Transverse colon (tissue), 3 donors: ENCODE measurements around the gene LATS2.

Experiments used
- EP300 ChIP-seq: sonication (generic); formaldehyde crosslinking; IDR thresholded peaks from one replicate; pipeline ENCODE4 v1.6.1; 2017; ENCODE audit warnings: antibody characterized with exemption, low read depth
- TF ChIP-seq, protein P1 (sequence below), 5 experiments: fragments of 200-600 bp in 3 of 5; fragments of 450-650 bp in 2 of 5; sonication (generic) in 3 of 5; IDR thresholded peaks; 1 replicate in 2 of 5; 2 replicates in 3 of 5; pipeline ENCODE4 v1.5.1; 2016 to 2017; ENCODE audit warnings: antibody characterized with exemption in 5 of 5, inconsistent platforms in 3 of 5, mild to moderate bottlenecking in 2 of 5, moderate library complexity in 1 of 5

DNA sequence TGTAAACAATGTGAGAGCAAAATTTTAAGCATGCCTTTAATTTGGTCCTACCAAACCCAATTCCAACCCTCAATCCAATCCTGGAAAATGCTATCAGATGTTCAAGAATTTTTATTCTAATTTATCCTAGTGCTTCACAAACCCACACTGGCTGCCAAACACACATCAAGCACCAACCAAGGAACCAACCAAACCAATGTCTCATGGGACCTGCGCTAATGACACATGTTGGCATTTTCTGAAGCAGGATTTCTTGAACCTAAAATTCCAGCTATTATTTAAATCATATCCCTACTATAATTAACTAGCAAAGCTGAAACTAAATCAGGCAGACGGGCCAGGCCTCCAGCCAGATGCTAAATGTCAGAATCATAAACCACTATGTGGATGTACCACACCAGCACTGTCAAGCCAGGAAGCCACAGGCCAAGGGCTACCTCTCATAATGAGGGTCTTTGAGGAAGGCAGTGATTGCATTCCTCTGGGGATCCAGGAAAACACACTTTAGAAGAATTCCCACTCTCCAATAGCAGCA is 5.8 kb downstream of the LATS2 start:
- TF ChIP-seq, protein P1, sequence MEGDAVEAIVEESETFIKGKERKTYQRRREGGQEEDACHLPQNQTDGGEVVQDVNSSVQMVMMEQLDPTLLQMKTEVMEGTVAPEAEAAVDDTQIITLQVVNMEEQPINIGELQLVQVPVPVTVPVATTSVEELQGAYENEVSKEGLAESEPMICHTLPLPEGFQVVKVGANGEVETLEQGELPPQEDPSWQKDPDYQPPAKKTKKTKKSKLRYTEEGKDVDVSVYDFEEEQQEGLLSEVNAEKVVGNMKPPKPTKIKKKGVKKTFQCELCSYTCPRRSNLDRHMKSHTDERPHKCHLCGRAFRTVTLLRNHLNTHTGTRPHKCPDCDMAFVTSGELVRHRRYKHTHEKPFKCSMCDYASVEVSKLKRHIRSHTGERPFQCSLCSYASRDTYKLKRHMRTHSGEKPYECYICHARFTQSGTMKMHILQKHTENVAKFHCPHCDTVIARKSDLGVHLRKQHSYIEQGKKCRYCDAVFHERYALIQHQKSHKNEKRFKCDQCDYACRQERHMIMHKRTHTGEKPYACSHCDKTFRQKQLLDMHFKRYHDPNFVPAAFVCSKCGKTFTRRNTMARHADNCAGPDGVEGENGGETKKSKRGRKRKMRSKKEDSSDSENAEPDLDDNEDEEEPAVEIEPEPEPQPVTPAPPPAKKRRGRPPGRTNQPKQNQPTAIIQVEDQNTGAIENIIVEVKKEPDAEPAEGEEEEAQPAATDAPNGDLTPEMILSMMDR (IDR thresholded peaks at IDR 0.05): no peak
- no peak for TF ChIP-seq EP300
